ENCODE results near the gene C1QBP.

C1QBP gene

DNA sequence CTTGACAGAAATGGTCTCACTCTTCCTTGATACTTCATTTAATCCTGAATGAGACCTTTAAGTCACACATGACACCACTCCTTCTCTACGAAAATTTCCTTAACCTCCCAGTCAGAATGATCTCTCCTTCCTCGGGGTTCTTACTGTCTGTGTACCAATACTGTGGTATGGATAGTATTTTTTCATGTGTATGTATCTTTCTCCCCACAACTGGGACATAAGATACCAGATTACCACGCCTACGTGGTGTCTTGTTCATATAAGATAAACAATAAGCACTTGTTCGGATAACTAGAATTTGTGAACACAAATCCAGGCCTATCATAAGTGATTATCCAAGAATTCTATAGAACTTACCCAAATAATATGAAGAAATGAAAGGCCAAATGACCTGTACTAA lies 30.8 kb downstream of the C1QBP start:
- CTCF ChIA-PET: interaction anchor here (0.7 kb wide), 1 partner anchor 32 kb away, joined by 3 read pairs; no protein-coding TSS in a partner anchor
- TF ChIP-seq, protein P1, sequence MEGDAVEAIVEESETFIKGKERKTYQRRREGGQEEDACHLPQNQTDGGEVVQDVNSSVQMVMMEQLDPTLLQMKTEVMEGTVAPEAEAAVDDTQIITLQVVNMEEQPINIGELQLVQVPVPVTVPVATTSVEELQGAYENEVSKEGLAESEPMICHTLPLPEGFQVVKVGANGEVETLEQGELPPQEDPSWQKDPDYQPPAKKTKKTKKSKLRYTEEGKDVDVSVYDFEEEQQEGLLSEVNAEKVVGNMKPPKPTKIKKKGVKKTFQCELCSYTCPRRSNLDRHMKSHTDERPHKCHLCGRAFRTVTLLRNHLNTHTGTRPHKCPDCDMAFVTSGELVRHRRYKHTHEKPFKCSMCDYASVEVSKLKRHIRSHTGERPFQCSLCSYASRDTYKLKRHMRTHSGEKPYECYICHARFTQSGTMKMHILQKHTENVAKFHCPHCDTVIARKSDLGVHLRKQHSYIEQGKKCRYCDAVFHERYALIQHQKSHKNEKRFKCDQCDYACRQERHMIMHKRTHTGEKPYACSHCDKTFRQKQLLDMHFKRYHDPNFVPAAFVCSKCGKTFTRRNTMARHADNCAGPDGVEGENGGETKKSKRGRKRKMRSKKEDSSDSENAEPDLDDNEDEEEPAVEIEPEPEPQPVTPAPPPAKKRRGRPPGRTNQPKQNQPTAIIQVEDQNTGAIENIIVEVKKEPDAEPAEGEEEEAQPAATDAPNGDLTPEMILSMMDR (IDR thresholded peaks at IDR 0.05; ENCODE audit: insufficient read depth, low read length, missing control alignments): no peak
- no peak overlapping the region for H3K4me3 ChIP-seq (ENCODE audit: low read depth, low read length)
- POLR2A ChIA-PET: no interaction called here
- DNase-seq (ENCODE audit: low read depth, low spot score): no peak

DNA sequence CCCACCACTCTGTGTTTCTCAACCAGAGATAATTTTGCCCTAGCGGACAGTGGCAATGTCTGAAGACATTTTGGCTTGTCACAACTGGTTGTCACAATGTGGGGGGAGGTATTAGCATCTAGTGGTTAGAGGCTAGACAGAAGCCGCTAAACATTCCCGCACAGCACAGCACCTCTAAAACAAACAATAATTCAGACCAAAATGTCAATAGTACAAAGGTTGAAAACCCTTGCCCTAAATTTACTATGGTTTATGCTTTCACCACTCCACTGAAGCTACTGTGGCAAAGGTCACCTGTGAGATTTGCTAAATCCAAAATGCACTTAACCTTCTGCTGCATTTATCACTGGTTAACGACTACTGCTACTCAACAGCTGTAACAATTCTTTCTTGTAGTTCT lies 33.6 kb downstream of the C1QBP start:
- H3K4me3 ChIP-seq (ENCODE audit: low read depth, low read length): no peak overlapping the region
- ChIA-PET CTCF (interaction anchor here (1.1 kb wide), 1 partner anchor 18 kb away, joined by 3 read pairs; no protein-coding TSS in a partner anchor), POLR2A (interaction anchor here (0.8 kb wide), 1 partner anchor 9 kb away, joined by 3 read pairs; no protein-coding TSS in a partner anchor)
- TF ChIP-seq, protein P1 (IDR thresholded peaks at IDR 0.05; ENCODE audit: insufficient read depth, low read length, missing control alignments): no peak
- no peak for DNase-seq (ENCODE audit: low read depth, low spot score)

DNA sequence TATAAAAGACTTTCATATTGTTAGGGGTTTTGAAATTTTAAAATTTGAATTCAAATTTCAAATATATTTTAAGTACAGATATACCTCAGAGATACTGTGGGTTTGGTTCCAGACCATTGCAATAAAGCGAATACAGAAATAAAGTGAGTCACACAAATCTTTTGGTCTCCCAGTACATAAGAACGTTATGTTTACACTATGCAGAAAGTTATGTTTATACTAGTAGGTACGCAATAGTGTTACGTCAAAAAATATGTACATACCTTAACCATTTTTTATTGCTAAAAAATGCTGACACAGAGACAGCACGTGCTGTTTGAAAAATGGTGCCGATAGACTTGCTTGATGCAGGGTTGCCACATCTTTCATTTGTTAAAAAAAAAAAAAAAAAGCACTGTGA lies 39.2 kb downstream of the C1QBP start:
- POLR2A ChIA-PET: interaction anchor here (0.7 kb wide), 1 partner anchor 9 kb away, joined by 4 read pairs; no protein-coding TSS in a partner anchor
- no peak for DNase-seq (ENCODE audit: low read depth, low spot score)
- TF ChIP-seq, protein P1 (IDR thresholded peaks at IDR 0.05; ENCODE audit: insufficient read depth, low read length, missing control alignments): no peak
- CTCF ChIA-PET: interaction anchor here (1.0 kb wide), 1 partner anchor 40 kb away, joined by 3 read pairs; no protein-coding TSS in a partner anchor
- no peak overlapping the region for H3K4me3 ChIP-seq (ENCODE audit: low read depth, low read length)

DNA sequence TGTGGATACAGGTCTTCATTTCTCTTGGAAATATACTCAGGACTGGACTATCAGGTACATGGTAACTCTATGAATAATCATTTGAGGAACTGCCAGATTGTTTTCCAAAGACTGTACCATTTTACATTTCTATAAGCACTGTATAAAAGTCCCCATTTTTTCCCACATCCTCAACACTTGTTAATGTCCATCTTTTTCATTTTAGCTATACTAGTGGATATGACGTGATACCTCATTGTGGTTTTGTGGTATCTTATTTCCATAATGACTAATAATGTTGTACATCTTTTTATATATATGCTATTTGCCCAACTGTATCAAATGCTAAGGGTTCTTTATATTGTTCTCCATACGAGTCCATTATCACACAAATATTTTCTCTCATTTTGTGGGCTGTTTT lies 42.3 kb downstream of the C1QBP start:
- DNase-seq (ENCODE audit: low read depth, low spot score): no peak
- ChIA-PET POLR2A (interaction anchor here (0.6 kb wide), 1 partner anchor 9 kb away, joined by 3 read pairs; no protein-coding TSS in a partner anchor), CTCF (interaction anchor here (1.0 kb wide), 1 partner anchor 43 kb away, joined by 3 read pairs; the partner anchor contains the start of gene C1QBP)
- TF ChIP-seq, protein P1 (IDR thresholded peaks at IDR 0.05; ENCODE audit: insufficient read depth, low read length, missing control alignments): no peak
- no peak overlapping the region for H3K4me3 ChIP-seq (ENCODE audit: low read depth, low read length)

DNA sequence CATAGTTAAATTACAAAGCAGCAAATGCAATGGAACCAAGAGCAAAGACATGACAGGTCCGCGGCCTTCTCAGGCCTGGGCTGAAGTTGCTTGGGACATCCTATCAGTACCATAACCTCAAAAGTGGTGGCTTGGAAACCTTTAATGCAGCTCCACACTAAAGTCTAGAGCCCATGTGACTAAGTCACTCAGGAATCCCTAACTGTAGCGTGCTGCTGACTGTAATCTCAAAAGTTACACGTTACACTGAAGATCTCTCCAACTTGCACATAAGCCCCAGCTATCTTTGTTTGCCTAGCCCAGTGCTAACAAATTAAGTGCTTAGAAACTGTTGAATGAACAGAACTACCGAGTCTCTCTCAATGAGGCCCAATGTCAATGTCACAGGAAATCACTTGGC lies 47.3 kb downstream of the C1QBP start:
- no peak for DNase-seq (ENCODE audit: low read depth, low spot score)
- TF ChIP-seq, protein P1 (IDR thresholded peaks at IDR 0.05; ENCODE audit: insufficient read depth, low read length, missing control alignments): no peak
- no peak overlapping the region for H3K4me3 ChIP-seq (ENCODE audit: low read depth, low read length)
- ChIA-PET POLR2A (no interaction called here), CTCF (interaction anchor here (0.9 to 1.6 kb wide), 4 partner anchors 21 to 93 kb away, joined by 3 to 4 read pairs (median 4); partner anchors contain the start of gene C1QBP)
